PFSK-1 (cell line): ENCODE data around the gene RARB.

Experiments
- FOXP2 ChIP-seq: optimal IDR thresholded peaks from 2 replicates; pipeline ENCODE3; 2011; ENCODE audit warnings: borderline replicate concordance, control low read depth, inconsistent platforms; ENCODE audit not compliant: insufficient read depth; ENCODE audit errors: extremely low read length, extremely low read depth
- POLR2AphosphoS5 ChIP-seq: IDR thresholded peaks from 2 replicates; pipeline ENCODE4 v1.6.1; 2012; ENCODE audit warnings: low read depth, mild to moderate bottlenecking, control low read depth, low read length, moderate library complexity
- SIN3A ChIP-seq: IDR thresholded peaks from 2 replicates; pipeline ENCODE4 v1.6.1; 2012; ENCODE audit warnings: mild to moderate bottlenecking, low read length, moderate library complexity, borderline replicate concordance; ENCODE audit not compliant: insufficient read depth
- TAF1 ChIP-seq: IDR thresholded peaks from 2 replicates; pipeline ENCODE4 v1.6.1; 2012; ENCODE audit warnings: low read length, control low read depth, borderline replicate concordance; ENCODE audit not compliant: insufficient read depth
- TF ChIP-seq, protein P1 (sequence below), 2 experiments: IDR thresholded peaks; 2 replicates each; pipeline versions ENCODE4 v1.6.1 to v1.8.0; 2011 to 2012; ENCODE audit warnings: low read depth in 2 of 2, low read length in 2 of 2, control low read depth in 1 of 2, inconsistent platforms in 1 of 2, mild to moderate bottlenecking in 1 of 2, moderate library complexity in 1 of 2; ENCODE audit not compliant: insufficient read depth in 1 of 2

RARB gene

GRCh38 chr3:25396251-25396650 is 31.8 kb upstream of the RARB start:
- TF ChIP-seq SIN3A: no peak
- no peak for TF ChIP-seq TAF1
- TF ChIP-seq FOXP2: no peak

DNA sequence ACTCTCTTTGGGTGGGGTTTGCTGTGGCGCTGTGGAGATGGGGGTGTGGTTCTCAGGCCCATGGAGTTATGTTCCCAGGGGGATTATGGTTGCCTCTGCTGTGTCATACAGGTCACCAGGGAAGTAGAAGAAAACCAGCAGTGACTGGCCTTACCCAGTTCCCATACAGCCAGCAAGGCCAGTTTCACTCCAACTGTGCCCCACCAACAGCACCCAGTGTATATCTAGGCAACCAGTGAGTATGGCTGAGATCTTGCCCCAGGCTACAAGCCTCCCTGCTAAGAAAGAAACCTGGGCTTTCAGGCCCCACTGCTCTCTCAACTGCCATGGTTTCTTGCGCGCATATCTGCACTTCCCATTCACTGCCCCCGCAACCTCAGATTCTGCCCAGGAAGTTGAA is 31.4 kb upstream of the RARB start:
- no peak for TF ChIP-seq FOXP2
- TF ChIP-seq TAF1: no peak
- TF ChIP-seq, protein P1, sequence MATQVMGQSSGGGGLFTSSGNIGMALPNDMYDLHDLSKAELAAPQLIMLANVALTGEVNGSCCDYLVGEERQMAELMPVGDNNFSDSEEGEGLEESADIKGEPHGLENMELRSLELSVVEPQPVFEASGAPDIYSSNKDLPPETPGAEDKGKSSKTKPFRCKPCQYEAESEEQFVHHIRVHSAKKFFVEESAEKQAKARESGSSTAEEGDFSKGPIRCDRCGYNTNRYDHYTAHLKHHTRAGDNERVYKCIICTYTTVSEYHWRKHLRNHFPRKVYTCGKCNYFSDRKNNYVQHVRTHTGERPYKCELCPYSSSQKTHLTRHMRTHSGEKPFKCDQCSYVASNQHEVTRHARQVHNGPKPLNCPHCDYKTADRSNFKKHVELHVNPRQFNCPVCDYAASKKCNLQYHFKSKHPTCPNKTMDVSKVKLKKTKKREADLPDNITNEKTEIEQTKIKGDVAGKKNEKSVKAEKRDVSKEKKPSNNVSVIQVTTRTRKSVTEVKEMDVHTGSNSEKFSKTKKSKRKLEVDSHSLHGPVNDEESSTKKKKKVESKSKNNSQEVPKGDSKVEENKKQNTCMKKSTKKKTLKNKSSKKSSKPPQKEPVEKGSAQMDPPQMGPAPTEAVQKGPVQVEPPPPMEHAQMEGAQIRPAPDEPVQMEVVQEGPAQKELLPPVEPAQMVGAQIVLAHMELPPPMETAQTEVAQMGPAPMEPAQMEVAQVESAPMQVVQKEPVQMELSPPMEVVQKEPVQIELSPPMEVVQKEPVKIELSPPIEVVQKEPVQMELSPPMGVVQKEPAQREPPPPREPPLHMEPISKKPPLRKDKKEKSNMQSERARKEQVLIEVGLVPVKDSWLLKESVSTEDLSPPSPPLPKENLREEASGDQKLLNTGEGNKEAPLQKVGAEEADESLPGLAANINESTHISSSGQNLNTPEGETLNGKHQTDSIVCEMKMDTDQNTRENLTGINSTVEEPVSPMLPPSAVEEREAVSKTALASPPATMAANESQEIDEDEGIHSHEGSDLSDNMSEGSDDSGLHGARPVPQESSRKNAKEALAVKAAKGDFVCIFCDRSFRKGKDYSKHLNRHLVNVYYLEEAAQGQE (IDR thresholded peaks at IDR 0.05; ENCODE audit: insufficient read depth in 1 of 2, low read depth in 2 of 2, low read length in 2 of 2): no peak
- TF ChIP-seq POLR2AphosphoS5: no peak
- TF ChIP-seq SIN3A: no peak

DNA sequence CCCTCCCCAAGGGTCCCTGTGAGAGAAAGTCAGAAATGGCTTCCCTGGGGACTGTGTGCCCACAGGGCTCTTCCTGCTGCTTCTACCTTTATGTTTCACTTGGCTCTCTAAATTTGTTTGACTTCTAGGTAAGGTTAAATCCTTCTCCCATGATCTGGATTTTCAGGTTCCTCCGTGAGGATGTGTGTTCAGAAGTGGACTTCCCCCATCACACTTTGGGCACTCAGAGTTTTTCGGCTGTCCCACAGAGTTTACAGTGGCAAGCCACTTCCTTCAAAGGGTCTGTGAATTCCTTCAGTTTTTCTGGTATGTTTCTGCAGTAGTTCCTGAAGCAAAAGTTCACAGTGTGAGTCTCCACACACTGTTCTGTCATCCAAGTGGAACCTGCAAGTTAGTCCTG is 30.9 kb upstream of the RARB start:
- TF ChIP-seq TAF1: no peak
- no peak for TF ChIP-seq SIN3A
- TF ChIP-seq, protein P1 (IDR thresholded peaks at IDR 0.05; ENCODE audit: insufficient read depth in 1 of 2, low read depth in 2 of 2, low read length in 2 of 2): no peak
- TF ChIP-seq POLR2AphosphoS5: no peak
- no peak for TF ChIP-seq FOXP2

- no peak for TF ChIP-seq SIN3A
- TF ChIP-seq FOXP2: no peak
- no peak for TF ChIP-seq TAF1
- TF ChIP-seq, protein P1 (IDR thresholded peaks at IDR 0.05; ENCODE audit: insufficient read depth in 1 of 2, low read depth in 2 of 2, low read length in 2 of 2): no peak
- no peak for TF ChIP-seq POLR2AphosphoS5
Observed at GRCh38 chr3:25400587-25400986, 27.5 kb upstream of the RARB start.

GRCh38 chr3:25403968-25404367 is 24.1 kb upstream of the RARB start:
- TF ChIP-seq SIN3A: no peak
- no peak for TF ChIP-seq TAF1
- TF ChIP-seq, protein P1 (IDR thresholded peaks at IDR 0.05; ENCODE audit: insufficient read depth in 1 of 2, low read depth in 2 of 2, low read length in 2 of 2): no peak
- TF ChIP-seq POLR2AphosphoS5: no peak
- TF ChIP-seq FOXP2: no peak
